Measurements from ENCODE around the gene SSU72. TPM values are rescaled to one million over a fixed set of nuclear protein-coding genes. Genes with fewer than 3 reads are reported as not detected.

SSU72 gene
- polyA plus RNA-seq, 2 donors: 67.7 to 91.4 TPM

- Histone ChIP-seq H3K27me3 (ENCODE audit: control insufficient read depth in 1 of 2, insufficient read depth in 2 of 2, low read length in 2 of 2) (no peaks in the 10 kb centered on the region), H3K4me1 (ENCODE audit: control insufficient read depth in 2 of 2, insufficient read depth in 2 of 2, low read length in 1 of 2) (peaks cover 0 to 7% of the 10 kb centered on the region in 2 donors), H3K4me3 (ENCODE audit: low read depth in 1 of 2, low read length in 2 of 2) (peak overlapping the region; percentile 32 to 41), H3K27ac (ENCODE audit: low read depth in 2 of 2, low read length in 1 of 2) (no peak overlapping the region), H3K9me3 (ENCODE audit: control insufficient read depth in 2 of 2, insufficient read depth in 1 of 2, low read depth in 1 of 2, low read length in 1 of 2) (no peaks in the 10 kb centered on the region), H3K36me3 (ENCODE audit: control insufficient read depth in 2 of 2, insufficient read depth in 2 of 2, low read length in 1 of 2) (peaks cover 0 to 49% of the 10 kb centered on the region in 2 donors)
- WGBS, 2 donors: 15 to 24% methylated on average over 59 to 66 of the region's 66 CpGs
Measured at GRCh38 chr1:1539310-1540089, 35.2 kb downstream of the SSU72 start.

- H3K36me3 ChIP-seq (ENCODE audit: control insufficient read depth in 2 of 2, insufficient read depth in 2 of 2, low read length in 1 of 2): peaks cover 0 to 51% of the 10 kb centered on the region in 2 donors
- H3K27me3 ChIP-seq (ENCODE audit: control insufficient read depth in 1 of 2, insufficient read depth in 2 of 2, low read length in 2 of 2): no peaks in the 10 kb centered on the region
- 82 to 85% methylated on average over 18 of the region's 18 CpGs for WGBS, 2 donors
- H3K27ac ChIP-seq (ENCODE audit: low read depth in 2 of 2, low read length in 1 of 2): no peak overlapping the region
- no peaks in the 10 kb centered on the region for H3K9me3 ChIP-seq (ENCODE audit: control insufficient read depth in 2 of 2, insufficient read depth in 1 of 2, low read depth in 1 of 2, low read length in 1 of 2)
- no peak overlapping the region for H3K4me3 ChIP-seq (ENCODE audit: low read depth in 1 of 2, low read length in 2 of 2)
- H3K4me1 ChIP-seq (ENCODE audit: control insufficient read depth in 2 of 2, insufficient read depth in 2 of 2, low read length in 1 of 2): peaks cover 0 to 7% of the 10 kb centered on the region in 2 donors
Measured at GRCh38 chr1:1538989-1539309, 35.7 kb downstream of the SSU72 start.

- Histone ChIP-seq H3K4me3 (ENCODE audit: low read depth in 1 of 2, low read length in 2 of 2) (no peak overlapping the region), H3K27ac (ENCODE audit: low read depth in 2 of 2, low read length in 1 of 2) (no peak overlapping the region)
- WGBS, 2 donors: 89 to 92% methylated on average over 23 of the region's 23 CpGs
Measured at GRCh38 chr1:1538334-1538733, 36.3 kb downstream of the SSU72 start.

GRCh38 chr1:1537626-1538250, 36.9 kb downstream of the SSU72 start:
- no peak overlapping the region for H3K27ac ChIP-seq (ENCODE audit: low read depth in 2 of 2, low read length in 1 of 2)
- peaks cover 0 to 39% of the 10 kb centered on the region in 2 donors for H3K36me3 ChIP-seq (ENCODE audit: control insufficient read depth in 2 of 2, insufficient read depth in 2 of 2, low read length in 1 of 2)
- no peaks in the 10 kb centered on the region for H3K27me3 ChIP-seq (ENCODE audit: control insufficient read depth in 1 of 2, insufficient read depth in 2 of 2, low read length in 2 of 2)
- no peak overlapping the region for H3K4me3 ChIP-seq (ENCODE audit: low read depth in 1 of 2, low read length in 2 of 2)
- no peaks in the 10 kb centered on the region for H3K9me3 ChIP-seq (ENCODE audit: control insufficient read depth in 2 of 2, insufficient read depth in 1 of 2, low read depth in 1 of 2, low read length in 1 of 2)
- H3K4me1 ChIP-seq (ENCODE audit: control insufficient read depth in 2 of 2, insufficient read depth in 2 of 2, low read length in 1 of 2): peaks cover 0 to 2% of the 10 kb centered on the region in 2 donors
- 91 to 92% methylated on average over 32 of the region's 32 CpGs for WGBS, 2 donors

More at GRCh38 chr1:1538334-1538733, 36.3 kb downstream of the SSU72 start:
- H3K4me1 ChIP-seq (ENCODE audit: control insufficient read depth in 2 of 2, insufficient read depth in 2 of 2, low read length in 1 of 2): peaks cover 0 to 6% of the 10 kb centered on the region in 2 donors
- no peaks in the 10 kb centered on the region for H3K9me3 ChIP-seq (ENCODE audit: control insufficient read depth in 2 of 2, insufficient read depth in 1 of 2, low read depth in 1 of 2, low read length in 1 of 2)
- H3K36me3 ChIP-seq (ENCODE audit: control insufficient read depth in 2 of 2, insufficient read depth in 2 of 2, low read length in 1 of 2): peaks cover 0 to 45% of the 10 kb centered on the region in 2 donors
- H3K27me3 ChIP-seq (ENCODE audit: control insufficient read depth in 1 of 2, insufficient read depth in 2 of 2, low read length in 2 of 2): no peaks in the 10 kb centered on the region

- 89 to 90% methylated on average over 15 of the region's 15 CpGs for WGBS, 2 donors
- peaks cover 0 to 2% of the 10 kb centered on the region in 2 donors for H3K4me1 ChIP-seq (ENCODE audit: control insufficient read depth in 2 of 2, insufficient read depth in 2 of 2, low read length in 1 of 2)
- peaks cover 0 to 32% of the 10 kb centered on the region in 2 donors for H3K36me3 ChIP-seq (ENCODE audit: control insufficient read depth in 2 of 2, insufficient read depth in 2 of 2, low read length in 1 of 2)
- H3K4me3 ChIP-seq (ENCODE audit: low read depth in 1 of 2, low read length in 2 of 2): no peak overlapping the region
- H3K9me3 ChIP-seq (ENCODE audit: control insufficient read depth in 2 of 2, insufficient read depth in 1 of 2, low read depth in 1 of 2, low read length in 1 of 2): peaks cover 0 to 3% of the 10 kb centered on the region in 2 donors
- H3K27me3 ChIP-seq (ENCODE audit: control insufficient read depth in 1 of 2, insufficient read depth in 2 of 2, low read length in 2 of 2): no peaks in the 10 kb centered on the region
- no peak overlapping the region for H3K27ac ChIP-seq (ENCODE audit: low read depth in 2 of 2, low read length in 1 of 2)
Measured at GRCh38 chr1:1536938-1537546, 37.6 kb downstream of the SSU72 start.

- peaks cover 0 to 2% of the 10 kb centered on the region in 2 donors for H3K4me1 ChIP-seq (ENCODE audit: control insufficient read depth in 2 of 2, insufficient read depth in 2 of 2, low read length in 1 of 2)
- H3K27ac ChIP-seq (ENCODE audit: low read depth in 2 of 2, low read length in 1 of 2): no peak overlapping the region
- no peak overlapping the region for H3K4me3 ChIP-seq (ENCODE audit: low read depth in 1 of 2, low read length in 2 of 2)
- peaks cover 0 to 27% of the 10 kb centered on the region in 2 donors for H3K36me3 ChIP-seq (ENCODE audit: control insufficient read depth in 2 of 2, insufficient read depth in 2 of 2, low read length in 1 of 2)
- H3K27me3 ChIP-seq (ENCODE audit: control insufficient read depth in 1 of 2, insufficient read depth in 2 of 2, low read length in 2 of 2): no peaks in the 10 kb centered on the region
- peaks cover 0 to 3% of the 10 kb centered on the region in 2 donors for H3K9me3 ChIP-seq (ENCODE audit: control insufficient read depth in 2 of 2, insufficient read depth in 1 of 2, low read depth in 1 of 2, low read length in 1 of 2)
- 79 to 81% methylated on average over 39 to 48 of the region's 48 CpGs for WGBS, 2 donors
Measured at GRCh38 chr1:1536019-1536937, 38.4 kb downstream of the SSU72 start.

GRCh38 chr1:1535201-1536018, 39.3 kb downstream of the SSU72 start:
- no peak overlapping the region for H3K4me3 ChIP-seq (ENCODE audit: low read depth in 1 of 2, low read length in 2 of 2)
- 91% methylated on average over 62 to 66 of the region's 66 CpGs for WGBS, 2 donors
- peaks cover 0 to 22% of the 10 kb centered on the region in 2 donors for H3K36me3 ChIP-seq (ENCODE audit: control insufficient read depth in 2 of 2, insufficient read depth in 2 of 2, low read length in 1 of 2)
- peaks cover 0 to 2% of the 10 kb centered on the region in 2 donors for H3K4me1 ChIP-seq (ENCODE audit: control insufficient read depth in 2 of 2, insufficient read depth in 2 of 2, low read length in 1 of 2)
- peaks cover 0 to 3% of the 10 kb centered on the region in 2 donors for H3K9me3 ChIP-seq (ENCODE audit: control insufficient read depth in 2 of 2, insufficient read depth in 1 of 2, low read depth in 1 of 2, low read length in 1 of 2)
- no peaks in the 10 kb centered on the region for H3K27me3 ChIP-seq (ENCODE audit: control insufficient read depth in 1 of 2, insufficient read depth in 2 of 2, low read length in 2 of 2)
- no peak overlapping the region for H3K27ac ChIP-seq (ENCODE audit: low read depth in 2 of 2, low read length in 1 of 2)

GRCh38 chr1:1534401-1535154, 40.1 kb downstream of the SSU72 start:
- 86 to 89% methylated on average over 27 to 31 of the region's 31 CpGs for WGBS, 2 donors
- H3K9me3 ChIP-seq (ENCODE audit: control insufficient read depth in 2 of 2, insufficient read depth in 1 of 2, low read depth in 1 of 2, low read length in 1 of 2): peaks cover 0 to 3% of the 10 kb centered on the region in 2 donors
- no peak overlapping the region for H3K27ac ChIP-seq (ENCODE audit: low read depth in 2 of 2, low read length in 1 of 2)
- peaks cover 0 to 25% of the 10 kb centered on the region in 2 donors for H3K36me3 ChIP-seq (ENCODE audit: control insufficient read depth in 2 of 2, insufficient read depth in 2 of 2, low read length in 1 of 2)
- no peaks in the 10 kb centered on the region for H3K27me3 ChIP-seq (ENCODE audit: control insufficient read depth in 1 of 2, insufficient read depth in 2 of 2, low read length in 2 of 2)
- peaks cover 0 to 2% of the 10 kb centered on the region in 2 donors for H3K4me1 ChIP-seq (ENCODE audit: control insufficient read depth in 2 of 2, insufficient read depth in 2 of 2, low read length in 1 of 2)
- no peak overlapping the region for H3K4me3 ChIP-seq (ENCODE audit: low read depth in 1 of 2, low read length in 2 of 2)

Data from esophagus (tissue), 2 donors.